Activated CD4-positive, alpha-beta T cell treated with anti-CD3 and anti-CD28 coated beads, Interleukin-2, amount 10 ng/mL, durations not matched to agents 24 days and 14 days (primary cell): ENCODE results near the gene SLC3A2. TPM values are rescaled to one million over a fixed set of nuclear protein-coding genes. Genes with fewer than 3 reads are reported as not detected.

Source experiments
- DNase-seq: peaks from one replicate; pipeline ENCODE4 v3.0.0; 2022
- H3K27ac Mint-ChIP-seq: one replicate; pipeline ENCODE4 v1.8.0; 2022; ENCODE audit warnings: mild to moderate bottlenecking, mixed read lengths
- H3K27me3 Mint-ChIP-seq: one replicate; pipeline ENCODE4 v1.8.0; 2022; ENCODE audit warnings: mixed read lengths
- H3K36me3 Mint-ChIP-seq: one replicate; pipeline ENCODE4 v1.8.0; 2022; ENCODE audit warnings: low read depth, mild to moderate bottlenecking, mixed read lengths
- H3K4me1 Mint-ChIP-seq: one replicate; pipeline ENCODE4 v1.8.0; 2021; ENCODE audit warnings: mixed read lengths
- H3K4me3 Mint-ChIP-seq: one replicate; pipeline ENCODE4 v1.8.0; 2022; ENCODE audit warnings: mild to moderate bottlenecking, moderate library complexity, mixed read lengths
- H3K9me3 Mint-ChIP-seq: one replicate; pipeline ENCODE4 v1.8.0; 2021; ENCODE audit warnings: mixed read lengths
- intact Hi-C: fragments of 100-400 bp; cut with micrococcal nuclease; formaldehyde crosslinking; loops from one replicate; pipeline ENCODE4 v1.15.1; 2023
- total RNA-seq: library from RNA; stranded (reverse); gene quantifications from 2 replicates; pipeline ENCODE4 v1.2.3, GENCODE V29; 2022

The SLC3A2 gene
- total RNA-seq, 1 donor from 2014 or later: 379 TPM

DNA sequence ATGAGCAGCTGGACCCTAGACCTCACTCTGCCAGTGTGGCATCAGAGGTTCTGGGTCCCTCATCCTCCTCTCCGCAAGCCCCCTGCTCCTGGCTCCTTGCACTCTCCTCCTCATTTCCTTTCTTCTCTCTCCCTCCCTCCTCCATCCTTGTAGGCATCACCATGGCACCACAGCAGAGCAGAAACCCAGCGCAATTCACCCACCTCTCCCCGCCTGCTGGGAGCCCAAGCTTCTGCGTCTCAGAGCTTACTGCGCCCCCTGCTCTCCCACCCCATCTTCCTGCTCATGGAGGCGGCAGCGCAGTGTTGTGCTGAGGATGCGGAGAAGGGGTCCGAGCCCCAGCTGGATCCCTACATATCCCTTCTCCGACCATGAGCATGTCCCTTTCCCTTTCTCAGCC, 38.8 kb downstream of the SLC3A2 start:
- intact Hi-C loops: no loop called here
- no peak overlapping the region for H3K27ac Mint-ChIP-seq
- H3K4me3 Mint-ChIP-seq: no peak overlapping the region
- H3K36me3 Mint-ChIP-seq: no peaks in the 10 kb centered on the region
- no peak for DNase-seq
- H3K27me3 Mint-ChIP-seq: peaks cover 42% of the 10 kb centered on the region
- peaks cover 8% of the 10 kb centered on the region for H3K4me1 Mint-ChIP-seq
- no peaks in the 10 kb centered on the region for H3K9me3 Mint-ChIP-seq

DNA sequence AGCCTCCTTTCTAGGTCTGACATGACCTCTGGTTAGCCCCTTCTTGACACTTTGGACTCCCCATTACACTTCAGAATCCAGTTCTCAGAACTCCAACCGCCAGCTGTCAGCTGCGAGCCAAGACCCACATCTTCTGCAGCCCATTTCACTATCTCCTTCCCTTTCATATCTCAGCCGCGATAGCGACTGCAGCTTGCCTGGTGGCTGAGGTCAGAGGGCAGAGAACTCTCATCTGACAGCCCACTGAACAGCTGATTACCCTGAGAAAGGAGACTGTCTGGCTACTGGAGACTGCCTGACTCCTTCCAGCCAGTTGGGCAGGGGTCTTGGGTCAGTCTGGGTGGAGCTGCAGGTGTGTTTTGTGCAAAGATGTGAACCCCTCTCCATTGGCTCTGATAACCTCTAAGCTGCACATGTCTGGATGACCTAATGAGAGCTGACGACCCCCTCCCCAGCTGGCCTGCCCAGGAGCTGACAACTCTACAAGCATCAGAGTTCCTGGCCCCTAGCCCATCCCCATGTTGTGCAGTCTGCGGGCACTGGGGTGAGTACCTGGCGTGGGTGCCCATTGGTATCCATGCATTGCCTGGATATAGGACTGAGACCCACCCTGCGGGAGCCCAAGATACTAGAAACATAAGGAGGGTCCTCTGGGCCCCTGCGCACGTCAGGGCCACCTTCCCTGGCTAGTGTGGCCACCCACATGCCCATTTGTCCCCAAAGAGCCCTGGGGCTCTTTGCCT, 39.4 kb downstream of the SLC3A2 start:
- no peak for DNase-seq
- Mint-ChIP-seq H3K36me3 (no peaks in the 10 kb centered on the region), H3K27me3 (peaks cover 44% of the 10 kb centered on the region), H3K4me3 (no peak overlapping the region), H3K27ac (no peak overlapping the region), H3K4me1 (peaks cover 8% of the 10 kb centered on the region), H3K9me3 (no peaks in the 10 kb centered on the region)
- intact Hi-C loops: no loop called here

DNA sequence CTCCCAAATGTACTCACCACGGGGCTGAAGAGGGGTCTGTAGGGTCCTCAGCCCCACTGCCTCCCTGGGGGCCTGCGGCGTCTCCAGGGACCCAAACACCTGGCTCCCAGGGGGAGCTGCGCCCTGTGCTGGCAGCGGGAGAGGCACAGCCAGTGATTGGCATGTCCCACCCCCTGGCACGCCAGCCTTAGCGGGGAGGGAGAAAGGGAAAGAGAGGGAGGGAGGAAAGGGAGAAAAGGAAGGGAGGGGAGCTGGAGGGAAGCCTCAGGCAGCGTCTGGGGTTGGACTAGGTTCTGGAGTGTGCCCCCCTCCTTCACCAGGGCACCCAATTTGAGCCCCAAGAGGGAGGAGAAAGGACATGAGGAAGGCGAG, 40.5 kb downstream of the SLC3A2 start, which contains the start of gene CHRM1:
TSS of gene CHRM1 (minus strand) at position 163 of the 372 bp plus-strand sequence. CDS start 10,263 bp downstream, outside the sequence.
- DNase-seq: no peak
- Mint-ChIP-seq H3K9me3 (no peaks in the 10 kb centered on the region), H3K4me3 (no peak within 1 kb of the TSS), H3K36me3 (no peaks in the 10 kb centered on the region), H3K27me3 (peaks cover 52% of the 10 kb centered on the region), H3K27ac (no peak within 1 kb of the TSS), H3K4me1 (peaks cover 14% of the 10 kb centered on the region)
- intact Hi-C loops: no loop called here

DNA sequence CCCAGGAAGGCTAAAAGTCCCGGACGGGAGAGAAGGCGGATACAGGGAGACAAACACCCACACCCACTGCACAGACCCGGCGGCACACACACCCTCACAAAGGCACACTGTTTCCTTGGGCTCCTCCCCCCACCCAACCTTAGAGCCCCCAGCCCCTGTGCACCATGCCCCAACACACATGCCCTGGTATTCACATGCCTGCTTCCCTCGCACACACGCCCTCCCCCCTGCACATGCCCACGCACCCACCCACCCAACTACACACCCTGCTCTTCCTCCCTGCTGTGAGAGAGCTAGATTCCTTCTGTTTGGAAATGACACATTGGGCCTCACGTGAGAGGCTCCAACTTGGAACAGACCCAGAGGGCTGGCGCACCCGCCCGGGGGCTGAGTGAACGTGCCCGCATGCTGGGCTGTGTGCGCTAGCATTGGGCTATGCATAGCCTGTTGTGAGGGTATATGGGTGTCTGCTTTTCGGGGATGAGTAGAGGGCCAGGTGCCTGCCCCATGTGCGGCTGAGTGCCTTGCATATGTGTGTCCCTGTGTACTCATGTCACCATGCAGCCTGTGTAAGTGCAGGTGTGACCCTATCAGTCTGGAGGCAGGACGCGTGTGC, 41.0 kb downstream of the SLC3A2 start:
- H3K9me3 Mint-ChIP-seq: no peaks in the 10 kb centered on the region
- no peak overlapping the region for H3K4me3 Mint-ChIP-seq
- H3K36me3 Mint-ChIP-seq: no peaks in the 10 kb centered on the region
- peaks cover 56% of the 10 kb centered on the region for H3K27me3 Mint-ChIP-seq
- DNase-seq: no peak
- H3K27ac Mint-ChIP-seq: no peak overlapping the region
- intact Hi-C loops: no loop called here
- peaks cover 14% of the 10 kb centered on the region for H3K4me1 Mint-ChIP-seq

DNA sequence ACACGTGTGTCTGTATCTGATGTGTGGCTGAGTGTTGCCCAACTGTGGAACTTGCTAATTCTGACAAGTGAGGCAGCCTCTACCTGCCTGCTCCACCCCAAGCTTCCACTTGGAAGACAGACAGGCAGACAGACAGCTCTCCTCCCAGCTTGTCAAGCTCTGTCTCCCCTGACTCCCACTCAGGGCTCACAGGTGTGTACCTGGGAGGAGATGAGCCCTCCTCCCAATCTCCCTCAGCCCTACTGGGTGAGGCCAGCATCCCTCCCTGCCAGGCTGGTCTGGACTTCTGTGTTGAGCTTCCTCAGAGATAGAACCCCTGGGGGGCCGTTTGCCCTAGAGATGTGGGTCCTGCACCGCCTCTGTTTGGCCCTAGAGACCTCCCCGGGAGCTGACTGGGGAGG, 41.5 kb downstream of the SLC3A2 start:
- Mint-ChIP-seq H3K27ac (no peak overlapping the region), H3K4me3 (peak overlapping the region; percentile 11), H3K27me3 (peaks cover 59% of the 10 kb centered on the region)

DNA sequence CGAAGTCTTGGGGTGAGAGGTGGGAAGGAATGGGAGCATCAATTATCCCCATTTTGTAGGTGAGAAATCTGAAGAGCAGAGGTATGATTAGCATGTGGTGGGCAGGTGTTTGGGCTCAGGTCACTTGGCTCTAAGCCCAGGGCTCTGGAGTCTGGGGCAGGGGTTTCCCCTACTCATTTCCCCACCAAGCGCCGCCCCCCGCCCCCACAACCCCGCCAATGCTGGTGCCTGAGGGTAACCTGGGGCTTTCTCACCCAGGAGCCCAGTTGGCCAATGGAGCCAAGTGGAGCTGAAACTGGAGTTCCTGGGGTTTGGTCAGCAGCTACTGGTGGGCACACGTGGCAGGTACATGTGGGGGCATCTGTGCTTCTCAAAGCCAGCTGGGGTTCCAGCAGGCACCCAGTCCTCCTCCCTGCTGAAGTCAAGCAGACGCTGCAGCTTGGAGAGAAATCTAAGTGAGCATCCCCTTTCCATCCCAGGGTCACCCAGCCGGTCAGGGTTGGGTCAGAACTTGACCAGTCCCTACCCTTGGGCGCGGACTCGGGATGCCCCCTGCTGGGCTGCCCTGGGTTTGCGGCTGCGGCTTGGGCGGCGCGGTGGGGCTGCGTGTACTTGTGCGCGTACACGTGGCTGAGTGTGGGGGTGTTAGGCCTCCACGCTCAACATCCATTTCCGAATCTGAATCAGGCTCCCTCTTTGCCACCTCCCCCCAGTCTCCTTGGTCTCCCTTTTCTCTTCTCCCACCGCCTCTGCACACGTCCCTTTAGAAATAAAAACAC, 42.1 kb downstream of the SLC3A2 start:
- peaks cover 14% of the 10 kb centered on the region for H3K4me1 Mint-ChIP-seq
- peak overlapping the region; percentile 11 for H3K4me3 Mint-ChIP-seq
- H3K36me3 Mint-ChIP-seq: no peaks in the 10 kb centered on the region
- H3K27ac Mint-ChIP-seq: no peak overlapping the region
- DNase-seq: peak; percentile 69
- H3K9me3 Mint-ChIP-seq: no peaks in the 10 kb centered on the region
- peaks cover 65% of the 10 kb centered on the region for H3K27me3 Mint-ChIP-seq
- intact Hi-C loops: no loop called here

More for the DNA sequence above, 41.5 kb downstream of the SLC3A2 start:
- Mint-ChIP-seq H3K9me3 (no peaks in the 10 kb centered on the region), H3K36me3 (no peaks in the 10 kb centered on the region), H3K4me1 (peaks cover 14% of the 10 kb centered on the region)
- intact Hi-C loops: no loop called here
- no peak for DNase-seq

DNA sequence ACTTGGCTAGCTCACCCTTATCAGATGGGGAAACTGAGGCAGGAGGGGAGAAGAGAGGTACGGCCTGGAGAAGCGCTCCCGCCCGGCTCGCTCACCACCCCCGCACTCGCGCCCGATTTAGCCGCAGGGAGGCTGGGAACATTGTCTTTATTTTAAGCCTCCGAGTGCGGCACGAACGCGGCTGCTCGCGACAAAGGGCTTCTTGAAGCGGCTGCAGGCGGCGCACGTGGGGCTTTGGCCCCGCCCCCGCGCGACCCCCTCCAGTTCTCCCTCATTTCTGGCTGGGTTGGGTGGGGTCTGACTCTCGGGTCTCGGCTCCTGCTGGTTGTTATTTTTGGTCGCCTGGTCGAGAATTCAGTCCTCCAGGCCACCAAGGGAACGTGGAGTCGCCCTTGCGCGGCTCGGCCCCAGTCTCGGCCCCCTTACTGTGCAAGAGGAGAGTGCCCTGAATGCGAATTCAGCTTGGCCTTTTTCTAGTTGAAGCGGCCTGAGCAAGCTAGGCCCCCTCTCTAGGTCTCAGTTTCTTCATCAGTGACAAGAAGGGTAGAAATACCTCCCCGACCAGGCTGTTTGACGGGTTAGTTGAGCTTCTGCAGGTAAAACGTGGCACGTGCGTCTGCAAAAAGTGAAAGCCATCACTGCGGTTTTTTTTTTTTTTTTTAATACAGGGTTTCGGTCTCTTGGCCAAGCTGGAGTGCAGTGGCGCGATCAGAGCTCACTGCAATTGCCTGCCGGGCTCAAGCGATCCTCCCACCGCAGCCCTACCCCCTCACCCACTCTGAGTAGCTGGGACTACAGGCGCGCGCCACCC, 43.1 kb downstream of the SLC3A2 start:
- peaks cover 70% of the 10 kb centered on the region for H3K27me3 Mint-ChIP-seq
- intact Hi-C loops: no loop called here
- H3K4me1 Mint-ChIP-seq: peaks cover 14% of the 10 kb centered on the region
- no peaks in the 10 kb centered on the region for H3K9me3 Mint-ChIP-seq
- peak; percentile 62 for DNase-seq
- H3K4me3 Mint-ChIP-seq: peak overlapping the region; percentile 6
- no peak overlapping the region for H3K27ac Mint-ChIP-seq
- H3K36me3 Mint-ChIP-seq: no peaks in the 10 kb centered on the region

DNA sequence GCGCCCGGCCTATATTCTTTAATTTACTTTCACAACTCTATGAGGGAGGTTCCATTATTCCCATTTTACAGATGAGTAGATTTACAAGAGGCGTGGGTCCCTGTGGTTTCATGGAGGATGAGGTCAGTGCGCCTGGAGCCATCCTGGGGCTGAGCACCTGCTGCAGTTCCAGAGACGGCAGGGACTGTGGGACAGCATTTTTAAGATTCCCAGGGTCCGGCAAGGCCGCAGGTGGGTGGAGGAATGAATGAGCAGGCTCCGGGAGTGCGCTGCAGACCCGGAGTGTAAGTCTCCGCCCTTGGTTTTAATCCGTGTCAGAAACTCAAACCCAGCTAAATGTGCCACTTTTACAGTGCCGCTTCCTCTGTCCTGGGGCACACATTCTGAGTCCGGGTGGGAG, 44.6 kb downstream of the SLC3A2 start:
- intact Hi-C loops: no loop called here
- Mint-ChIP-seq H3K9me3 (no peaks in the 10 kb centered on the region), H3K27me3 (peaks cover 73% of the 10 kb centered on the region), H3K36me3 (no peaks in the 10 kb centered on the region), H3K4me3 (peak overlapping the region; percentile 36), H3K27ac (no peak overlapping the region), H3K4me1 (peaks cover 14% of the 10 kb centered on the region)
- DNase-seq: no peak

DNA sequence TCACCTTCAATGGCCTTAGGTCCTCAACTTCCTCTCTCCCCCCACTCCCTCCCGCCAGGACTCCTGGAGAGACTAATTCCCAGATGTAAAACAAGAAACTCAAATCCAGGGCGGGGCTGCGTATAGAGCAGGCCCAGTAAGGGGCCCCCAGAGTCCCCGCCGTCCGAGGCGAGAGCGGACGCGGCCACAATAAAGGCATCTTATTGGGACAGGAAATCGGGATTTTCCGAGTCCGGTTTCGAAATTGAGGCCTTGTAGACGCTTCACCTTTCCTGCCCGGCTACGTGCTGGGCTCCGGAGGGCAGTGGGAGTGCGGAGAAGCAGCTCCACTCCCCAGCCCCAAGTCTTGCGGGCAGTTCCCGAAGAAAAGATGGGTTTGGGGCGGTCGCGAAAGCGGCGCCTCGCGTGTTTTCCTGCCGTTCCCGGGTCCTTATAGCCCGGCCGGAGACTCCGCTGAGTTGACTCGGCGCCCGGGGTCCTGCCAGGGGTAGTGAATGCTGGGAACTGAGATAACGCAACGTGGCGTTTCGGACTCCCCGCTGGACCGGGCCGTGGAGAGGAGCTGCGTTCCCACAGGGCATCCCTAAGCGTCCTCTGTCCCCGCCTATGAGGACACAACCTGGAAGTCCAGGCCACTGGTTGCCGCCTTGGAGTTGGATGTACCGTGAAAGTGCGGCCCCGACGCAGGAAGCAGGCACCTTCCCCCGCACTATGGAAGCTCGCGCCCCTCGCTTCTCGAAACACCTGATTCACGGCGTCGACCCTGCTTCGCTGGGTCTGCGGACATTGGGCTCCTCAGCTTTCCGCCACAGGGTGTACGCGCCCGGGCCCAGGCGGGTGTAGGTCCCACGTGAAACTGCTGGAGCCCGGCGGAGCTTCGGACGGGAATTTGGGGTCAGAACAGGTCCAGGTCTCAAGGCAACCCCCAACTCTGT, 45.3 kb downstream of the SLC3A2 start:
- peaks cover 77% of the 10 kb centered on the region for H3K27me3 Mint-ChIP-seq
- peak; percentile 61 for DNase-seq
- no peaks in the 10 kb centered on the region for H3K36me3 Mint-ChIP-seq
- peaks cover 14% of the 10 kb centered on the region for H3K4me1 Mint-ChIP-seq
- peak overlapping the region; percentile 36 for H3K4me3 Mint-ChIP-seq
- no peak overlapping the region for H3K27ac Mint-ChIP-seq
- H3K9me3 Mint-ChIP-seq: no peaks in the 10 kb centered on the region
- intact Hi-C loops: no loop called here

DNA sequence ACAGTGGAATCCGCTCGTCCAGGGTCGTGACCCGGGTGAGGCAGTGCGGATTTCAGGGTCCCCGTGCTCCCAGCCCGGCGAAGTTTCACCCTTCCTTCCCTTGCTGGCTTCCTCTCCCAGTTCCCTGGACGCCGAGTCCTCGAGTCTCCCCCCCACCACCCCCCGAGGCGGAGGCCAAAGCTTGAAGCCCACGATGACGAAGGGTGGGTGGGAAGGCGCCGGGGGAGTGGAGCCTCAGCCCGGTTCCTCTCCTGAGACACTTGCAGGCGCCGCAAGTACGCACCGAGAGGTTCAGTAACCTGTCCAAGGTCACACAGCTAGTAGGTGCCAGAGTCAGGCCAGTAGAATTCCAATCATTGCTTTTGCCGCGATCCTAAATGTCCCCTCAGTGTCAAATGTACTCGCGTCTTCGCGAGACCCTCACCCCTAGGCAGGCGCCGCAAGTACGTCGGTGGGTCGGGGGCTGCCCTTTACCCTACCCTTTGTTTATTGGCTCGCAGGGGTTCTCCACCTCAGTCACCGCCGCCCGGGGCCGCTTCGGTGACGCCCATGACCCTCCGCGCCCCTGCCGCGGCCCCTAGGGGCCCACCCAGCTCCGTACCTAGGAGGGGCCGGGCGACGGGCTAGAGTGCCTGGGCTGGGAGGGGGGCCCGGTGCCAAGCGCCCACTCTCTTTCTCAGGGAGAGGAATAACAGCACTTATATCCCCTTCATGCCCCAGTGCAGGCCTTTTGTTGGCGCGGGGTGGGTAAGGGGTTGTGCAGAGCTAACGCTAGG, 46.2 kb downstream of the SLC3A2 start:
- Mint-ChIP-seq H3K27me3 (peaks cover 77% of the 10 kb centered on the region), H3K4me3 (no peak overlapping the region), H3K36me3 (no peaks in the 10 kb centered on the region), H3K9me3 (no peaks in the 10 kb centered on the region), H3K27ac (no peak overlapping the region), H3K4me1 (peaks cover 14% of the 10 kb centered on the region)
- no peak for DNase-seq
- intact Hi-C loops: no loop called here

DNA sequence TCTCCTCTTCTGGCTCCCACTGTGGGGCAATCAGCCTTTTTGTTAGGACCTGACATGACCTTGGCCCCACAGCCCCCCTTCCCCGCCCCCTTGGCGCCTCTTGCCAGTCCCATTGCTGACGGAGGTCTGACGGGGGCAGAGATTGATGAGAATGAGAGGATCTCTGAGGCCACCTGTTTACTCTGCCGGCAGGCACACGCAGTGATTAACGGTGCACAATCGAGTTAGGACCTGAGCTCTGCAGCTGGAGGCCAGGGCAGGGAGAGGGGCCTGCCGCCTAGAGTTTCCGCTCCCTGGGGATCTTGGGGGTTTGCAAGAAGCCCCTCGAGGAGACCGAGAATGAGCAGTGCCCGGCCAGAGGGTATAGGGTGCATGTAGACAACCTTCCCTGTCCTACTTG, 47.3 kb downstream of the SLC3A2 start:
- intact Hi-C loops: no loop called here
- DNase-seq: no peak
- Mint-ChIP-seq H3K27ac (no peak overlapping the region), H3K4me3 (no peak overlapping the region), H3K27me3 (peaks cover 72% of the 10 kb centered on the region), H3K4me1 (peaks cover 11% of the 10 kb centered on the region), H3K36me3 (no peaks in the 10 kb centered on the region), H3K9me3 (no peaks in the 10 kb centered on the region)

DNA sequence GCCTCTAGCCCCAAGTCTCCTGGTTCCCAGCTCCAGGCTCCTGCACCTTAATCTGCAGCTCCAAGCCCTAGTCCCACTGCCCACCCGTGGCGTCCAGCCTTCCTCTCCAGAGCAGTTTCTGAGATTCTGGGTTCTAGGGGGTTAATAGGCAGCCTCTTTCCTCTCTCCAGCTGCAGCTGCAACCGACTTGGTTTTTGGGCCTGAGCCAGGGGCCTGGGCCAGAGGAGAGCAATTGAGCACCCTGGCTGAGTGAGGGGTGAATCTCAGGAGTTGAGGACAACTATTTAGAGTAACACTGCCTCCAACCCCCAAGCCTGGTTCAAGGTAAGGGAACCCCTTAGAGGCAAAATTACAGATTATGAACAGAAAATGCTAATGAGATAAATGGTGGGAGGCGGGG, 49.5 kb downstream of the SLC3A2 start:
- DNase-seq: no peak
- no peaks in the 10 kb centered on the region for H3K9me3 Mint-ChIP-seq
- intact Hi-C loops: no loop called here
- H3K27ac Mint-ChIP-seq: no peak overlapping the region
- H3K36me3 Mint-ChIP-seq: no peaks in the 10 kb centered on the region
- peaks cover 58% of the 10 kb centered on the region for H3K27me3 Mint-ChIP-seq
- peaks cover 6% of the 10 kb centered on the region for H3K4me1 Mint-ChIP-seq
- H3K4me3 Mint-ChIP-seq: no peak overlapping the region
